Stomach (tissue), 9 donors: ENCODE results near the gene SETD6. TPM values are rescaled to one million over a fixed set of nuclear protein-coding genes. Genes with fewer than 3 reads are reported as not detected.

Experiments
- DNase-seq, 2 donors: peaks; one replicate each; pipeline versions ENCODE4 v3.0.0 to v3.0.0-alpha.2; 2013 to 2019
- H3K27ac ChIP-seq, 5 donors: fragments of 200-600 bp in 4 of 5; sonication (generic) in 4 of 5; one replicate each; pipeline ENCODE4 v1.5.1; 2013 to 2019; ENCODE audit warnings: mild to moderate bottlenecking in 1 of 5, moderate library complexity in 1 of 5
- H3K27me3 ChIP-seq, 3 donors: fragments of 200-600 bp; sonication (generic); one replicate each; pipeline ENCODE4 v1.5.1; 2017 to 2019; ENCODE audit warnings: mixed run types in 1 of 3
- H3K36me3 ChIP-seq, 4 donors: fragments of 200-600 bp; sonication (generic); 1 replicate in 3 of 4; 2 replicates in 1 of 4; pipeline ENCODE4 v1.5.1; 2016 to 2019
- H3K4me1 ChIP-seq, 4 donors: fragments of 200-600 bp; sonication (generic); one replicate each; pipeline ENCODE4 v1.5.1; 2016 to 2019
- H3K4me3 ChIP-seq, 4 donors: fragments of 200-600 bp; sonication (generic) in 3 of 4; one replicate each; pipeline ENCODE4 v1.5.1; 2016 to 2019; ENCODE audit warnings: mild to moderate bottlenecking in 1 of 4
- H3K9me3 ChIP-seq, 4 donors: fragments of 200-600 bp; sonication (generic); one replicate each; pipeline ENCODE4 v1.5.1; 2016 to 2019
- EP300 ChIP-seq: sonication (generic); formaldehyde crosslinking; IDR thresholded peaks from one replicate; pipeline ENCODE4 v1.6.1; 2017; ENCODE audit warnings: antibody characterized with exemption
- POLR2A ChIP-seq, 4 donors: fragments of 450-650 bp; IDR thresholded peaks; one replicate each; pipeline ENCODE4 v1.6.1; 2016; ENCODE audit warnings: antibody characterized with exemption in 4 of 4, control low read depth in 2 of 4, mild to moderate bottlenecking in 1 of 4, moderate library complexity in 1 of 4
- POLR2AphosphoS5 ChIP-seq, 3 donors: sonication (generic); formaldehyde crosslinking; IDR thresholded peaks; one replicate each; pipeline ENCODE4 v1.6.1; 2016; ENCODE audit warnings: antibody characterized with exemption in 3 of 3
- WGBS, 5 donors: extraction: QIAGEN DNeasy Blood & Tissue Kit in 3 of 5; methylation state at CpG; one replicate each; pipeline versions ENCODE4 v1.1.5 to v1.1.7; 2013 to 2018; 5-methylcytosine and 5-hydroxymethylcytosine counted together
- intact Hi-C: fragments of 100-400 bp; cut with DNase I; formaldehyde crosslinking; loops from one replicate; pipeline ENCODE4 v1.15.1; 2023; ENCODE audit warnings: low total_unique reads
- polyA plus RNA-seq, 3 donors: library from polyadenylated mRNA; stranded (reverse); fragments of 200-250 nt; gene quantifications; one replicate each; pipeline ENCODE4 v1.2.3, GENCODE V29; 2013
- total RNA-seq, 5 donors: library from RNA; depleted of rRNA; stranded (reverse); fragments of >200 nt; gene quantifications; one replicate each; pipeline versions ENCODE4 v1.1.0 to v1.2.3, GENCODE V29; 2014 to 2016
- TF ChIP-seq, protein P1 (sequence below), 7 experiments: fragments of 450-650 bp in 4 of 7; fragments of 200-600 bp in 3 of 7; sonication (generic) in 3 of 7; IDR thresholded peaks; one replicate each; pipeline ENCODE4 v1.5.1; 2016 to 2019; ENCODE audit warnings: antibody characterized with exemption in 7 of 7, control low read depth in 2 of 7, mild to moderate bottlenecking in 1 of 7
- donor health status: healthy with polysubstance abuse.
- donor health status: Bipolar disorder and iron deficiency.
- donor health status: healthy.

The SETD6 gene
- total and polyA plus RNA-seq, 8 donors: 7.7 to 209 (median 25.4) TPM

DNA sequence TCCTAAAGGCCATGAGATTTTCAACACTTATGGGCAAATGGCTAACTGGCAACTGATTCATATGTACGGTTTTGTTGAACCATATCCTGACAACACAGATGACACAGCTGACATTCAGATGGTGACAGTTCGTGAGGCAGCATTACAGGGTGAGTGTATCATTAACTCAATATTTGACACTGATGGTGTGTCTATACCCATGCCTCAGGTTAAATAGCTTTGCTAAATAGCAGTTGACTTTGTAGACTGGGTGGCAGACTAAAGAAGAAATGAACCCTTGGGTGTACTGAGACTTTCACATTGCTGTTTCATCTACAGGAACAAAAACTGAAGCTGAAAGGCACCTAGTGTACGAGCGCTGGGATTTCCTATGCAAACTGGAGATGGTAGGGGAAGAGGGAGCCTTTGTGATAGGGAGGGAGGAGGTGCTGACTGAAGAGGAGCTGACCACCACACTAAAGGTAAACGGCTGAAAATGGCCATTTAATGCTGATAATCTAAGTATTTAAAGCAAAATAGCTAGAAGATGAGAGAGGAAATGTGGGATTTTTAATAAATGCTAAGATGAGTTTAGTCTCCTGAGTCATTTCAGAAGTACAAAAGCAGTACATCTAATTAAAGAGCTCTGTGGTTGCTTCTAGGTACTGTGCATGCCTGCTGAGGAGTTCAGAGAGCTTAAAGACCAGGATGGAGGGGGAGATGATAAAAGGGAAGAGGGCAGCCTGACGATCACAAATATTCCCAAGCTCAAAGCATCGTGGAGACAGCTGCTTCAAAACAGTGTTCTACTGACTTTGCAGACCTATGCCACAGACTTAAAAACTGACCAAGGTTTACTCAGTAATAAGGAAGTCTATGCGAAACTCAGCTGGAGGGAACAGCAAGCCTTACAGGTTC is 3.0 kb downstream of the SETD6 start:
- Histone ChIP-seq H3K27ac (no peak overlapping the region), H3K9me3 (no peaks in the 10 kb centered on the region), H3K36me3 (peaks cover 55 to 68% (median 67%) of the 10 kb centered on the region in 4 donors), H3K4me1 (peaks cover 8 to 30% (median 27%) of the 10 kb centered on the region in 4 donors), H3K27me3 (no peaks in the 10 kb centered on the region), H3K4me3 (no peak overlapping the region)
- TF ChIP-seq, protein P1, sequence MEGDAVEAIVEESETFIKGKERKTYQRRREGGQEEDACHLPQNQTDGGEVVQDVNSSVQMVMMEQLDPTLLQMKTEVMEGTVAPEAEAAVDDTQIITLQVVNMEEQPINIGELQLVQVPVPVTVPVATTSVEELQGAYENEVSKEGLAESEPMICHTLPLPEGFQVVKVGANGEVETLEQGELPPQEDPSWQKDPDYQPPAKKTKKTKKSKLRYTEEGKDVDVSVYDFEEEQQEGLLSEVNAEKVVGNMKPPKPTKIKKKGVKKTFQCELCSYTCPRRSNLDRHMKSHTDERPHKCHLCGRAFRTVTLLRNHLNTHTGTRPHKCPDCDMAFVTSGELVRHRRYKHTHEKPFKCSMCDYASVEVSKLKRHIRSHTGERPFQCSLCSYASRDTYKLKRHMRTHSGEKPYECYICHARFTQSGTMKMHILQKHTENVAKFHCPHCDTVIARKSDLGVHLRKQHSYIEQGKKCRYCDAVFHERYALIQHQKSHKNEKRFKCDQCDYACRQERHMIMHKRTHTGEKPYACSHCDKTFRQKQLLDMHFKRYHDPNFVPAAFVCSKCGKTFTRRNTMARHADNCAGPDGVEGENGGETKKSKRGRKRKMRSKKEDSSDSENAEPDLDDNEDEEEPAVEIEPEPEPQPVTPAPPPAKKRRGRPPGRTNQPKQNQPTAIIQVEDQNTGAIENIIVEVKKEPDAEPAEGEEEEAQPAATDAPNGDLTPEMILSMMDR (IDR thresholded peaks at IDR 0.05): no peak
- TF ChIP-seq POLR2AphosphoS5 (IDR thresholded peaks at IDR 0.05): no peak
- TF ChIP-seq EP300: no peak
- TF ChIP-seq POLR2A (IDR thresholded peaks at IDR 0.05): no peak
- intact Hi-C loops: loop anchor here (10.0 kb wide), 1 partner anchor 146 kb away; no protein-coding TSS in a partner anchor
- DNase-seq: no peak
- WGBS, 5 donors: 65 to 76% (median 69%) methylated on average over 8 of the region's 8 CpGs

DNA sequence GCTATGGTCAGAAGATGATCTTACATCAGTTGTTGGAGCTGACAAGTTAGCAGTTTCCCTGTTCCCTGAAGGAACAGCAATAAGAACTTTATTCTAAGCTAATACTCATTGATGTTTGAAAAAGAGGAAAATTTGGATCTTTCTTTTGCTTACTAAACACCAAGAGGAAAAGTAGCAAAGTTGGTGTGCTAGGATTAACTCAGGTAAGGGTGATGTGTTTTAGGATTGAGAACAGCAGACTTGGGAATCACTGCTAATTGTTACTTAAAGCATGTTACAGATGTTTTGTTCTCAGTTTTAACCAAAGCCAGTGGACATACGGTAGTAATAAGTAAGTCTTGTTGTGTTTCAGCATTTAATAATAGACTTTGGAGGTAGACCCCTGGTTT is 3.7 kb downstream of the SETD6 start:
- intact Hi-C loops: loop anchor here (10.0 kb wide), 1 partner anchor 146 kb away; no protein-coding TSS in a partner anchor
- TF ChIP-seq, protein P1 (IDR thresholded peaks at IDR 0.05): no peak
- no peak for TF ChIP-seq EP300
- no peak for TF ChIP-seq POLR2AphosphoS5 (IDR thresholded peaks at IDR 0.05)
- TF ChIP-seq POLR2A (IDR thresholded peaks at IDR 0.05): no peak
- WGBS, 5 donors: 69 to 92% (median 76%) methylated on average over 1 of the region's 1 CpG
- H3K4me3 ChIP-seq: no peak overlapping the region
- H3K4me1 ChIP-seq: peaks cover 8 to 25% (median 24%) of the 10 kb centered on the region in 4 donors
- H3K9me3 ChIP-seq: no peaks in the 10 kb centered on the region
- no peaks in the 10 kb centered on the region for H3K27me3 ChIP-seq
- H3K36me3 ChIP-seq: peaks cover 58 to 74% (median 73%) of the 10 kb centered on the region in 4 donors
- no peak for DNase-seq
- no peak overlapping the region for H3K27ac ChIP-seq

DNA sequence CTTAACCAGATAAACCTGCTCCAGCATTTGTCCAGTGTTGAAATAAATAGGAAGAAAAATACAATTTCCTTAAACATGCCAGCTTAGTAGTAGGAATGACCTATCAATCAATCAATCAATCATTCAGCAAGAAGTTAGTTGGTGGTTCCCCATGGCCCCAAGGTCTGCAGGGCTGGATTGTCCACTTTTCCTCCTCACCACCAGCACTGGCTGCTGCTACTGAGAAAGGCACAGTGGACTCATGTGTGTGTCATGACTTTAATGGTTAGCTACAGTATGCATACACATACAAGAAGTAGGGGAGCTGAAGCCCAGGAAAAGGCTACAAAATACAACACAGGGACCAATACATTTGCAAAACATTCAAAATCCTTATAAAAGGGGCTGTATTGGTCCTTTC is 4.4 kb downstream of the SETD6 start:
- H3K4me3 ChIP-seq: no peak overlapping the region
- TF ChIP-seq, protein P1 (IDR thresholded peaks at IDR 0.05): no peak
- no peak for TF ChIP-seq POLR2A (IDR thresholded peaks at IDR 0.05)
- no peak for TF ChIP-seq POLR2AphosphoS5 (IDR thresholded peaks at IDR 0.05)
- no peak for TF ChIP-seq EP300
- H3K9me3 ChIP-seq: no peaks in the 10 kb centered on the region
- peaks cover 66 to 81% (median 80%) of the 10 kb centered on the region in 4 donors for H3K36me3 ChIP-seq
- DNase-seq: no peak
- no peaks in the 10 kb centered on the region for H3K27me3 ChIP-seq
- intact Hi-C loops: loop anchor here (10.0 kb wide), 1 partner anchor 145 kb away; no protein-coding TSS in a partner anchor
- H3K4me1 ChIP-seq: peaks cover 8 to 18% (median 16%) of the 10 kb centered on the region in 4 donors
- H3K27ac ChIP-seq: no peak overlapping the region

DNA sequence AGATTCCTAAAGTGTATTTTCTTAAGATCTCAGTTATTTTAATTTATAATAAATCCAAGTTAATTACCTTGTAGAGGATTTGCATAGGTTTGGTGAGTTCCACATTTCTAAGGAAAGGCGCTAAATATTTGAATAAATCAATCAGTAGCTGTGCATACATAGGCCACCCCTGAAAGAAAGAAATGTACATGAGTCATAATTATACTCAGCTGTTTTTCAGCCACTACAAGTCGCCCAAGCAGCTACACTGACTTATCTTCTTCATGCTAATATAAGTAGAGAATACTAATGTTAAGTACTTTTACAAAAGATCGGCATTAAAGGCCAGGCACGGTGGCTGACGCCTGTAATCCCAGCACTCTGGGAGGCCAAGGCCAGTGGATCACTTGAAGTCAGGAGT is 14.9 kb downstream of the SETD6 start:
- Histone ChIP-seq H3K4me3 (no peak overlapping the region), H3K36me3 (peaks cover 77 to 100% (median 100%) of the 10 kb centered on the region in 4 donors), H3K4me1 (peaks cover 0 to 7% (median 0%) of the 10 kb centered on the region in 4 donors), H3K27ac (no peak overlapping the region), H3K9me3 (no peaks in the 10 kb centered on the region), H3K27me3 (no peaks in the 10 kb centered on the region)
- 82 to 89% (median 87%) methylated on average over 5 of the region's 5 CpGs for WGBS, 5 donors
- no peak for TF ChIP-seq POLR2AphosphoS5 (IDR thresholded peaks at IDR 0.05)
- TF ChIP-seq, protein P1 (IDR thresholded peaks at IDR 0.05): no peak
- no peak for TF ChIP-seq POLR2A (IDR thresholded peaks at IDR 0.05)
- no peak for TF ChIP-seq EP300
- DNase-seq: no peak
- intact Hi-C loops: no loop called here
